Subcutaneous abdominal adipose tissue (tissue), 5 donors: ENCODE data around the gene MTCH1.
A peak's percentile ranks its signal among the peaks of the same experiment; 100 is the strongest.
"Not testable (repeated sequence)": the region's sequence is repeated elsewhere in the genome, so short reads cannot be mapped to it uniquely, and the experiment has no call there.

ENCODE experiments used
- H3K27ac ChIP-seq: one replicate; pipeline ENCODE4 v1.7.0; 2013; ENCODE audit warnings: low read depth, mild to moderate bottlenecking, inconsistent platforms, low read length, moderate library complexity
- H3K27me3 ChIP-seq, 5 donors: one replicate each; pipeline ENCODE4 v1.7.0; 2013; ENCODE audit warnings: low read length in 5 of 5, inconsistent platforms in 1 of 5; ENCODE audit not compliant: control insufficient read depth in 5 of 5, insufficient read depth in 4 of 5
- H3K36me3 ChIP-seq, 5 donors: one replicate each; pipeline ENCODE4 v1.7.0; 2013; ENCODE audit warnings: low read length in 5 of 5; ENCODE audit not compliant: control insufficient read depth in 5 of 5, insufficient read depth in 5 of 5
- H3K4me1 ChIP-seq, 5 donors: one replicate each; pipeline ENCODE4 v1.7.0; 2013; ENCODE audit warnings: low read length in 5 of 5, mild to moderate bottlenecking in 3 of 5, moderate library complexity in 1 of 5; ENCODE audit not compliant: control insufficient read depth in 5 of 5, insufficient read depth in 5 of 5
- H3K4me3 ChIP-seq, 5 donors: one replicate each; pipeline ENCODE4 v1.7.0; 2013; ENCODE audit warnings: low read length in 5 of 5, low read depth in 1 of 5
- H3K9ac ChIP-seq, 5 donors: one replicate each; pipeline ENCODE4 v1.7.0; 2013; ENCODE audit warnings: low read length in 5 of 5, mild to moderate bottlenecking in 4 of 5, moderate library complexity in 3 of 5
- H3K9me3 ChIP-seq, 5 donors: one replicate each; pipeline ENCODE4 v1.7.0; 2013; ENCODE audit warnings: low read length in 5 of 5; ENCODE audit not compliant: control insufficient read depth in 5 of 5
- donor health status: healthy.
- donor health status: healthy.
- donor health status: healthy.
- donor health status: healthy.
- donor health status: healthy.

Gene MTCH1

GRCh38 chr6:36997811-36998722 is 12.1 kb upstream of the MTCH1 start:
- Histone ChIP-seq H3K27me3 (no peaks in the 10 kb centered on the region), H3K36me3 (no peaks in the 10 kb centered on the region), H3K4me3 (no peak overlapping the region), H3K9ac (peak overlapping the region in 3 of 5 donors; percentile 12 to 56 (median 25)), H3K4me1 (peaks cover 5 to 17% (median 13%) of the 10 kb centered on the region in 5 donors), H3K27ac (peak overlapping the region; percentile 39), H3K9me3 (no peaks in the 10 kb centered on the region)

GRCh38 chr6:36990401-36990800 is 4.4 kb upstream of the MTCH1 start:
- not testable (repeated sequence) for H3K9ac ChIP-seq, H3K27ac ChIP-seq, H3K4me3 ChIP-seq, H3K36me3 ChIP-seq, H3K9me3 ChIP-seq, H3K27me3 ChIP-seq
- H3K4me1 ChIP-seq, result peaks cover 0 to 14% (median 9%) of the 10 kb centered on the region in 5 donors

- H3K9ac ChIP-seq, result no peak overlapping the region
- H3K27ac ChIP-seq, result no peak overlapping the region
- H3K36me3 ChIP-seq, result no peaks in the 10 kb centered on the region
- H3K9me3 ChIP-seq, result no peaks in the 10 kb centered on the region
- H3K4me3 ChIP-seq, result no peak overlapping the region
- H3K27me3 ChIP-seq, result peaks cover 0 to 8% (median 0%) of the 10 kb centered on the region in 5 donors
- peaks cover 2 to 26% (median 20%) of the 10 kb centered on the region in 5 donors for H3K4me1 ChIP-seq
These were observed 3.3 kb upstream of the MTCH1 start for GRCh38 chr6:36989264-36989663.

- Histone ChIP-seq H3K9ac (peak overlapping the region; percentile 76 to 97 (median 90)), H3K27ac (peak overlapping the region; percentile 98), H3K27me3 (peaks cover 0 to 5% (median 0%) of the 10 kb centered on the region in 5 donors), H3K4me1 (peaks cover 5 to 43% (median 39%) of the 10 kb centered on the region in 5 donors), H3K4me3 (peak overlapping the region; percentile 80 to 95 (median 94)), H3K36me3 (peaks cover 0 to 3% (median 0%) of the 10 kb centered on the region in 5 donors), H3K9me3 (no peaks in the 10 kb centered on the region)
These were observed 680 bp upstream of the MTCH1 start for GRCh38 chr6:36986704-36987047.

DNA sequence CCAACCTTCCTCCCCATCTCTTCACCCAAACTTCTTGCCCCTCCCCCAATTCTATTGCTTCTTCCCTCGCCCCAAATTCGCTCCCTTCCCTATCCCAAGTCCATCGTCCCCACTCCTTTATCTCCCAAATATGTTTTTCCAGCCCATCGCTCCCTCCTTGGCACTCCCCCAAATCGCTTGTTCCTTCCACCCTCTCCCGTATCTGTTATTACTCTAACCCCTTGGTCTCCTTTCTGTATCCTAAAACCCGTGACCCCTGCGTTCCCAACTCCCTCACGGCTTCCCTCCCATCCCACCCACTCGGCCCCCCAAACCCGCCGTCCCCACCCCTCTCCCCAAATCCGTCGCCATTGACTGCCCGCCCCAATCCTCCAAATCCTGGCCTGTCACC is 584 bp downstream of the MTCH1 start:
- Histone ChIP-seq H3K36me3 (peaks cover 0 to 13% (median 6%) of the 10 kb centered on the region in 5 donors), H3K9me3 (no peaks in the 10 kb centered on the region), H3K27me3 (no peaks in the 10 kb centered on the region), H3K27ac (peak overlapping the region; percentile 98), H3K4me3 (peak overlapping the region; percentile 87 to 95 (median 94)), H3K4me1 (peaks cover 5 to 47% (median 43%) of the 10 kb centered on the region in 5 donors), H3K9ac (peak overlapping the region in 4 of 5 donors; percentile 84 to 97 (median 89))

GRCh38 chr6:36984581-36985416 is 1.2 kb downstream of the MTCH1 start:
- Histone ChIP-seq H3K36me3 (peaks cover 0 to 13% (median 7%) of the 10 kb centered on the region in 5 donors), H3K4me3 (peak overlapping the region; percentile 87 to 95 (median 94)), H3K9ac (peak overlapping the region in 4 of 5 donors; percentile 84 to 97 (median 89)), H3K4me1 (peaks cover 5 to 49% (median 43%) of the 10 kb centered on the region in 5 donors), H3K27me3 (no peaks in the 10 kb centered on the region), H3K9me3 (no peaks in the 10 kb centered on the region), H3K27ac (peak overlapping the region; percentile 54)

- H3K9ac ChIP-seq, result peak overlapping the region in 3 of 5 donors; percentile 10 to 91 (median 28)
These were observed 2.5 kb downstream of the MTCH1 start for GRCh38 chr6:36983538-36983937.

DNA sequence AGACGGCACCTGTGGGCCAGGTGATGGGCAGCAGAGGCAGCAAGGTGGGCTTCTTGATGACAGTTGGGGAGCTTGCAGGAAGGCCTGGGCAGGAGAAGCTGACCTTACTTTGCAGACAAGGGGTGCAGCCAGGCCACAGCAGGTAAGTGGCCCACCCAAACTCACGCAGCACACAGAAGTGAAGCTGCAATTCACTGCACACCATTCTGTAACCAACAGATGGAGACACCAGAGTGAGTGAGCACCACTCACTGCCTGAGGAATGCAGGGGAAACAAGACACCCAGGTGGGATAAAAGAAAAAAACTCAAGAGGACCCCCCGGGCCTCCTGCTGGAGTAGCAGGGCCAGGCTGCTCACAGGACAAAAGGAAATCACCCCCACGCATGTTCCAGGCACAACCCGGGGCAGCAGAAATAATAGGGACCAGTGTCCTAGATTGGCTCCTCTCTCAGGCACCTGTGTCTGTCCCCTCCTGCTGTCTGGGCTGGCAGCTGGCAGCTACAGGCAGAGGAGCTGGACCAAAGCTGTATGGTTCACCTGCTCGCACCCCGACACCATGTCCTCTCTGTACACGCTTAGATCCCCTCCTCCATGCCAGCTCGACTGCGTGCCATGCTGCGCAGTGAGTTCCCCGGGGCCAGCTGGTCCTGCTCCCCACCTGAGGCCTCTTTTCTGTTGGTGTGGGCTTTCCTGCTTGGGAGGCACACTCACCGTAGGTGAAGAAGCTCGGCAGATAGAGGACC is 4.9 kb downstream of the MTCH1 start:
- no peak overlapping the region for H3K27ac ChIP-seq
- H3K4me1 ChIP-seq, result peaks cover 5 to 57% (median 47%) of the 10 kb centered on the region in 5 donors
- H3K36me3 ChIP-seq, result peaks cover 0 to 45% (median 32%) of the 10 kb centered on the region in 5 donors
- H3K9ac ChIP-seq, result no peak overlapping the region
- no peaks in the 10 kb centered on the region for H3K27me3 ChIP-seq
- no peak overlapping the region for H3K4me3 ChIP-seq
- H3K9me3 ChIP-seq, result no peaks in the 10 kb centered on the region

More at GRCh38 chr6:36983538-36983937, 2.5 kb downstream of the MTCH1 start:
- Histone ChIP-seq H3K36me3 (peaks cover 0 to 20% (median 7%) of the 10 kb centered on the region in 5 donors), H3K27ac (peak overlapping the region; percentile 13), H3K27me3 (no peaks in the 10 kb centered on the region), H3K4me1 (peaks cover 5 to 61% (median 53%) of the 10 kb centered on the region in 5 donors), H3K9me3 (no peaks in the 10 kb centered on the region), H3K4me3 (no peak overlapping the region)

DNA sequence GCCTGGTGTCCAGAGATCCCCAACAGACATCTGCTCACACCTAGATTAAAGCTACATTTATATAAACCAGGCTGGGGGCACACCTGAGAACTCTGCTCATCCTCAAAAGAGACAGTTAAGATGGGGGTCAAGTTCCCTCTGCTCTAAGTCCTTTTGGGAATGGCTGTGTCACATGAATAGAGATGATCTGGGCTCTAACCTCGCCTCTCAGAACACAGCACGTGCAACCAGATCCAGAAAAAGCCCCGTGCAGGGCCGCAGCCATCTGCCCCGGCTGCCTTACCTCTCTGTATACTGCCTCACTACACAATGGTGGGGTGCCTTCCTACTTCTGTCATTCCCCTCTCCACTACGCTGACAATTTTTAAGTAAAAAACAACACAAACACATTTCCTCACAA is 5.9 kb downstream of the MTCH1 start:
- Histone ChIP-seq H3K36me3 (peaks cover 0 to 54% (median 42%) of the 10 kb centered on the region in 5 donors), H3K9ac (no peak overlapping the region), H3K4me1 (peaks cover 5 to 54% (median 44%) of the 10 kb centered on the region in 5 donors), H3K27me3 (no peaks in the 10 kb centered on the region), H3K4me3 (no peak overlapping the region), H3K9me3 (no peaks in the 10 kb centered on the region), H3K27ac (peak overlapping the region; percentile 41)
